GM12878 (cell line): Measurements from ENCODE around the gene KIN. TPM values are rescaled to one million over a fixed set of nuclear protein-coding genes. Genes with fewer than 3 reads are reported as not detected.
A peak's percentile ranks its signal among the peaks of the same experiment; 100 is the strongest.

ENCODE experiments used
- ATF7 ChIP-seq: fragments of 450-650 bp; IDR thresholded peaks from 2 replicates; pipeline ENCODE4 v1.6.1; 2016; ENCODE audit warnings: low read depth, mild to moderate bottlenecking
- CBX3 ChIP-seq: fragments of 200-600 bp; sonication (generic); IDR thresholded peaks from 2 replicates; pipeline ENCODE4 v1.6.1; 2016; ENCODE audit warnings: low read depth, borderline replicate concordance
- DPF2 ChIP-seq: fragments of 450-650 bp; IDR thresholded peaks from 2 replicates; pipeline ENCODE4 v1.6.1; 2017; ENCODE audit warnings: mild to moderate bottlenecking
- ESRRA ChIP-seq: IDR thresholded peaks from 2 replicates; pipeline ENCODE4 v1.6.1; 2012; ENCODE audit warnings: mild to moderate bottlenecking, low read length, improper control_type of control experiment
- EZH2 ChIP-seq: IDR thresholded peaks from 2 replicates; pipeline ENCODE4 v1.6.1; 2012; ENCODE audit warnings: low read depth, mild to moderate bottlenecking, control low read depth, inconsistent platforms, low read length, borderline replicate concordance; ENCODE audit not compliant: control insufficient read depth
- HCFC1 ChIP-seq: fragments of 150-350 bp; IDR thresholded peaks from 2 replicates; pipeline ENCODE4 v1.6.1; 2014; ENCODE audit warnings: low read length
- MTA2 ChIP-seq: fragments of 450-650 bp; IDR thresholded peaks from 2 replicates; pipeline ENCODE4 v1.6.1; 2016; ENCODE audit warnings: low read depth, mild to moderate bottlenecking, moderate library complexity
- MYC ChIP-seq: IDR thresholded peaks from 2 replicates; pipeline ENCODE4 v1.6.1; 2011; ENCODE audit warnings: mild to moderate bottlenecking, low read length, moderate library complexity, inconsistent platforms; ENCODE audit not compliant: insufficient read depth, insufficient replicate concordance, insufficient read length, severe bottlenecking
- NFIC ChIP-seq: IDR thresholded peaks from 2 replicates; pipeline ENCODE4 v1.6.1; 2012; ENCODE audit warnings: low read depth, mild to moderate bottlenecking, inconsistent platforms, low read length, moderate library complexity
- NR2C2 ChIP-seq: IDR thresholded peaks from 2 replicates; pipeline ENCODE4 v1.6.1; 2011; ENCODE audit warnings: borderline replicate concordance, low read depth; ENCODE audit not compliant: control insufficient read depth, insufficient read length
- RB1 ChIP-seq: fragments of 450-650 bp; formaldehyde crosslinking; IDR thresholded peaks from 2 replicates; pipeline ENCODE4 v1.6.1; 2017; ENCODE audit warnings: mild to moderate bottlenecking, borderline replicate concordance
- REST ChIP-seq: IDR thresholded peaks from 2 replicates; pipeline ENCODE4 v1.6.1; 2012; ENCODE audit warnings: mild to moderate bottlenecking, low read depth, low read length
- SMAD1 ChIP-seq: fragments of 450-650 bp; IDR thresholded peaks from 2 replicates; pipeline ENCODE4 v1.6.1; 2018; ENCODE audit warnings: mild to moderate bottlenecking, low read depth; ENCODE audit not compliant: partially characterized antibody
- SMC3 ChIP-seq: IDR thresholded peaks from 2 replicates; pipeline ENCODE4 v1.6.1; 2011; ENCODE audit warnings: low read length, improper control_type of control experiment, borderline replicate concordance
- SREBF1 ChIP-seq: IDR thresholded peaks from 2 replicates; pipeline ENCODE4 v1.6.1; 2012; ENCODE audit warnings: mild to moderate bottlenecking, low read length
- STAT1 ChIP-seq: fragments of 450-650 bp; conservative IDR thresholded peaks from 2 replicates; pipeline ENCODE4 v1.6.1; 2014; ENCODE audit warnings: antibody characterized with exemption, mild to moderate bottlenecking
- SUPT20H ChIP-seq: IDR thresholded peaks from 2 replicates; pipeline ENCODE4 v1.6.1; 2011; ENCODE audit warnings: low read depth, mild to moderate bottlenecking, low read length, moderate library complexity, borderline replicate concordance; ENCODE audit not compliant: control insufficient read depth
- TARDBP ChIP-seq: IDR thresholded peaks from 2 replicates; pipeline ENCODE4 v1.6.1; 2016; ENCODE audit warnings: borderline replicate concordance
- ZNF217 ChIP-seq: fragments of 450-650 bp; IDR thresholded peaks from 2 replicates; pipeline ENCODE4 v1.6.1; 2017; ENCODE audit warnings: antibody characterized with exemption, mild to moderate bottlenecking
- ZNF622 ChIP-seq: fragments of 450-650 bp; IDR thresholded peaks from 2 replicates; pipeline ENCODE4 v1.6.1; 2017; ENCODE audit warnings: mild to moderate bottlenecking, inconsistent platforms
- polyA plus RNA-seq, 11 experiments: library from polyadenylated mRNA; depleted of rRNA in 4 of 11; unstranded in 6 of 11; stranded (reverse) in 5 of 11; fragments of >200 nt; fragmentation: Nextera tagmentation in 4 of 11; fragmentation: Illumina TruSeq in 1 of 11; extraction: Ambion mirVana in 4 of 11; extraction: Trizol in 1 of 11; gene quantifications; 1 replicate in 1 of 11; 2 replicates in 10 of 11; pipeline versions ENCODE4 v1.2.1 to v1.2.3, GENCODE V29; 2011 to 2016; ENCODE audit warnings: inconsistent platforms in 2 of 11, missing spikeins in 2 of 11, low read depth in 1 of 11
- total RNA-seq, 4 experiments: library from RNA; depleted of rRNA in 3 of 4; stranded (reverse); fragments of >200 nt in 3 of 4; fragmentation: Illumina TruSeq in 1 of 4; extraction: Trizol in 1 of 4; gene quantifications; 2 replicates each; pipeline versions ENCODE4 v1.2.1 to v1.2.3, GENCODE V29; 2013 to 2021
- TF ChIP-seq, protein P1 (sequence below), 3 experiments: IDR thresholded peaks in 2 of 3; conservative IDR thresholded peaks in 1 of 3; 2 replicates each; pipeline ENCODE4 v1.5.1; 2011; ENCODE audit warnings: low read depth in 3 of 3, low read length in 3 of 3, mild to moderate bottlenecking in 3 of 3, control low read depth in 2 of 3, moderate library complexity in 2 of 3, inconsistent platforms in 1 of 3, mixed read lengths in 1 of 3; ENCODE audit not compliant: control insufficient read depth in 2 of 3, insufficient read depth in 1 of 3; ENCODE audit errors: extremely low read depth in 1 of 3
- TF ChIP-seq, protein P2 (sequence below): fragments of 450-650 bp; IDR thresholded peaks from 2 replicates; pipeline ENCODE4 v1.6.1; 2014; ENCODE audit warnings: mild to moderate bottlenecking

Gene KIN
- total and polyA plus RNA-seq, 10 of the 15 experiments (the other 5 are each of a cell fraction or from before 2014, with no cell fraction given) = 6.8 to 33.2 (median 11.3) TPM

GRCh38 chr10:7787857-7788638, at the start of gene KIN, which contains the start of gene ATP5F1C (continued):
- TF ChIP-seq, protein P1, sequence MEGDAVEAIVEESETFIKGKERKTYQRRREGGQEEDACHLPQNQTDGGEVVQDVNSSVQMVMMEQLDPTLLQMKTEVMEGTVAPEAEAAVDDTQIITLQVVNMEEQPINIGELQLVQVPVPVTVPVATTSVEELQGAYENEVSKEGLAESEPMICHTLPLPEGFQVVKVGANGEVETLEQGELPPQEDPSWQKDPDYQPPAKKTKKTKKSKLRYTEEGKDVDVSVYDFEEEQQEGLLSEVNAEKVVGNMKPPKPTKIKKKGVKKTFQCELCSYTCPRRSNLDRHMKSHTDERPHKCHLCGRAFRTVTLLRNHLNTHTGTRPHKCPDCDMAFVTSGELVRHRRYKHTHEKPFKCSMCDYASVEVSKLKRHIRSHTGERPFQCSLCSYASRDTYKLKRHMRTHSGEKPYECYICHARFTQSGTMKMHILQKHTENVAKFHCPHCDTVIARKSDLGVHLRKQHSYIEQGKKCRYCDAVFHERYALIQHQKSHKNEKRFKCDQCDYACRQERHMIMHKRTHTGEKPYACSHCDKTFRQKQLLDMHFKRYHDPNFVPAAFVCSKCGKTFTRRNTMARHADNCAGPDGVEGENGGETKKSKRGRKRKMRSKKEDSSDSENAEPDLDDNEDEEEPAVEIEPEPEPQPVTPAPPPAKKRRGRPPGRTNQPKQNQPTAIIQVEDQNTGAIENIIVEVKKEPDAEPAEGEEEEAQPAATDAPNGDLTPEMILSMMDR (IDR thresholded peaks at IDR 0.05 in 2 of 3, conservative IDR thresholded peaks at IDR 0.05 in 1 of 3; ENCODE audit: control insufficient read depth in 2 of 3, extremely low read depth in 1 of 3, insufficient read depth in 1 of 3, low read depth in 3 of 3, low read length in 3 of 3) = no peak
- TF ChIP-seq SMC3 (no peak), ATF7 (no peak), EZH2 (no peak), SMAD1 (no peak), SUPT20H (no peak), NFIC (no peak), STAT1 (no peak), ESRRA (no peak), DPF2 (0 out of 2 replicates have a peak, but pooled peaks have one; percentile 36), TARDBP (no peak), REST (no peak), MTA2 (no peak), SREBF1 (no peak), CBX3 (no peak), MYC (peak; percentile 27), NR2C2 (no peak), RB1 (no peak; the same call in 1 of the 2 replicates), HCFC1 (peak; percentile 46; the same call in 1 of the 2 replicates), ZNF217 (no peak), ZNF622 (no peak)
- TF ChIP-seq, protein P2, sequence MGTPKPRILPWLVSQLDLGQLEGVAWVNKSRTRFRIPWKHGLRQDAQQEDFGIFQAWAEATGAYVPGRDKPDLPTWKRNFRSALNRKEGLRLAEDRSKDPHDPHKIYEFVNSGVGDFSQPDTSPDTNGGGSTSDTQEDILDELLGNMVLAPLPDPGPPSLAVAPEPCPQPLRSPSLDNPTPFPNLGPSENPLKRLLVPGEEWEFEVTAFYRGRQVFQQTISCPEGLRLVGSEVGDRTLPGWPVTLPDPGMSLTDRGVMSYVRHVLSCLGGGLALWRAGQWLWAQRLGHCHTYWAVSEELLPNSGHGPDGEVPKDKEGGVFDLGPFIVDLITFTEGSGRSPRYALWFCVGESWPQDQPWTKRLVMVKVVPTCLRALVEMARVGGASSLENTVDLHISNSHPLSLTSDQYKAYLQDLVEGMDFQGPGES = no peak
